Fibroblast of lung (primary cell): ENCODE data around the gene HGFAC.

ENCODE experiments used
- CTCF ChIP-seq, 2 donors: IDR thresholded peaks in 1 of 2; conservative IDR thresholded peaks in 1 of 2; 1 replicate in 1 of 2; 2 replicates in 1 of 2; pipeline ENCODE4 v1.5.1; 2011 to 2012; ENCODE audit warnings: low read length in 2 of 2, control low read depth in 1 of 2, inconsistent platforms in 1 of 2, low read depth in 1 of 2, mild to moderate bottlenecking in 1 of 2
- EZH2 ChIP-seq: IDR thresholded peaks from 2 replicates; pipeline ENCODE4 v1.5.1; 2012; ENCODE audit warnings: low read length, control low read depth, mild to moderate bottlenecking; ENCODE audit errors: missing control alignments

DNA sequence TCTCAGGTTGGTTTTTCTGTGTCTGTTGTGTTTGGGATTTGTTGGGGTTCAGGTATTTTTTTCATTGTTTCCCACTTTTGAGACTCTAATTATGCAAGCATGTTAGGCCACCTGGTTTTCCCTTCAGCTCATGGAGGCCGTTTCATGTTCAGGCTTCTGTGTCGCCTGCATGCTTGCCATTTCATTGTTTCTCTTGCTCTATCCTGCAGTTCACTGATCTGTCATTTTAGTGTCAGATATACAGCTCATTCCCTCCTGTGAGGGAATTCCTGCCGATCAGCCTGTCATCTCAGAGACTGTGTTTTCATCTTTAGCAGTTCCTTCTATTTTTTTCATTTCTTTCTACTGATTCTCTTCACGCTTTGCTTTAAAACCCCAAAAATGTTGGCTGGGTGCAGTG is 49.4 kb upstream of the HGFAC start:
- no peak for TF ChIP-seq CTCF (conservative IDR thresholded peaks at IDR 0.05 in 1 of 2, IDR thresholded peaks at IDR 0.05 in 1 of 2; ENCODE audit: low read depth in 1 of 2, low read length in 2 of 2)
- TF ChIP-seq EZH2, result no peak
